ENCODE measurements around the gene FCSK.

Gene FCSK

GRCh38 chr16:70465999-70466804 is 11.8 kb downstream of the FCSK start:
- ChIA-PET CTCF (no interaction called here), POLR2A (no interaction called here)
- no peak overlapping the region for H3K4me3 ChIP-seq (ENCODE audit: low read depth, low read length)
- DNase-seq (ENCODE audit: low read depth, low spot score), result no peak
- no peak for TF ChIP-seq CTCF (IDR thresholded peaks at IDR 0.05; ENCODE audit: insufficient read depth, low read length, missing control alignments)

GRCh38 chr16:70466805-70467076 is 12.3 kb downstream of the FCSK start:
- DNase-seq (ENCODE audit: low read depth, low spot score), result no peak
- no peak overlapping the region for H3K4me3 ChIP-seq (ENCODE audit: low read depth, low read length)
- ChIA-PET CTCF (no interaction called here), POLR2A (no interaction called here)
- no peak for TF ChIP-seq CTCF (IDR thresholded peaks at IDR 0.05; ENCODE audit: insufficient read depth, low read length, missing control alignments)

GRCh38 chr16:70467113-70467512 is 12.7 kb downstream of the FCSK start:
- CTCF ChIA-PET, result no interaction called here
- DNase-seq (ENCODE audit: low read depth, low spot score), result no peak
- POLR2A ChIA-PET, result no interaction called here
- no peak for TF ChIP-seq CTCF (IDR thresholded peaks at IDR 0.05; ENCODE audit: insufficient read depth, low read length, missing control alignments)
- H3K4me3 ChIP-seq (ENCODE audit: low read depth, low read length), result no peak overlapping the region

- CTCF ChIA-PET, result no interaction called here
- no peak overlapping the region for H3K4me3 ChIP-seq (ENCODE audit: low read depth, low read length)
- POLR2A ChIA-PET, result no interaction called here
- no peak for DNase-seq (ENCODE audit: low read depth, low spot score)
- TF ChIP-seq CTCF (IDR thresholded peaks at IDR 0.05; ENCODE audit: insufficient read depth, low read length, missing control alignments), result no peak
These were observed 13.2 kb downstream of the FCSK start for GRCh38 chr16:70467608-70468007.

- TF ChIP-seq CTCF (IDR thresholded peaks at IDR 0.05; ENCODE audit: insufficient read depth, low read length, missing control alignments), result no peak
- DNase-seq (ENCODE audit: low read depth, low spot score), result no peak
- POLR2A ChIA-PET, result interaction anchor here (1.1 kb wide), 1 partner anchor 10 kb away, joined by 4 read pairs; no protein-coding TSS in a partner anchor
- no peak overlapping the region for H3K4me3 ChIP-seq (ENCODE audit: low read depth, low read length)
- CTCF ChIA-PET, result interaction anchor here (0.6 to 1.4 kb wide), 2 partner anchors 80 to 99 kb away, joined by 3 to 4 read pairs; no protein-coding TSS in a partner anchor
These were observed 14.6 kb downstream of the FCSK start for GRCh38 chr16:70468776-70469525.

- no peak for DNase-seq (ENCODE audit: low read depth, low spot score)
- ChIA-PET POLR2A (no interaction called here), CTCF (interaction anchor here (0.6 to 2.2 kb wide), 10 partner anchors 8 to 108 kb away, joined by 3 to 8 read pairs (median 4); partner anchors contain the start of gene FCSK)
- H3K4me3 ChIP-seq (ENCODE audit: low read depth, low read length), result no peak overlapping the region
- no peak for TF ChIP-seq CTCF (IDR thresholded peaks at IDR 0.05; ENCODE audit: insufficient read depth, low read length, missing control alignments)
These were observed 15.9 kb downstream of the FCSK start for GRCh38 chr16:70470141-70470926.

Measured in AG04449 (cell line).